ENCODE results near the gene NFATC3.
A peak's percentile ranks its signal among the peaks of the same experiment; 100 is the strongest.

Gene NFATC3

GRCh38 chr16:68219725-68220351, 134.7 kb downstream of the NFATC3 start:
- H3K27me3 Mint-ChIP-seq: no peaks in the 10 kb centered on the region
- DNase-seq (no peak), ATAC-seq (replicated peaks) (no peak)
- no peaks in the 10 kb centered on the region for H3K9me3 Mint-ChIP-seq
- peaks cover 6% of the 10 kb centered on the region in 2 donors for H3K4me1 Mint-ChIP-seq
- H3K36me3 Mint-ChIP-seq: peaks cover 12 to 36% of the 10 kb centered on the region in 2 donors
- H3K4me3 Mint-ChIP-seq: no peak overlapping the region
- peak overlapping the region; percentile 47 for H3K27ac Mint-ChIP-seq

- Mint-ChIP-seq H3K27ac (no peak overlapping the region), H3K36me3 (peaks cover 6 to 37% of the 10 kb centered on the region in 2 donors), H3K4me3 (no peak overlapping the region), H3K4me1 (peaks cover 17 to 32% of the 10 kb centered on the region in 2 donors), H3K27me3 (no peaks in the 10 kb centered on the region), H3K9me3 (no peaks in the 10 kb centered on the region)
- no peak for ATAC-seq (replicated peaks)
- DNase-seq: no peak
Measured at GRCh38 chr16:68223072-68223471, 137.9 kb downstream of the NFATC3 start.

- Mint-ChIP-seq H3K9me3 (no peaks in the 10 kb centered on the region), H3K27me3 (no peaks in the 10 kb centered on the region), H3K27ac (peak overlapping the region; percentile 79), H3K4me1 (peaks cover 22 to 47% of the 10 kb centered on the region in 2 donors), H3K4me3 (peak overlapping the region in 1 of 2 donors; percentile 60), H3K36me3 (peaks cover 8 to 49% of the 10 kb centered on the region in 2 donors)
- no peak for DNase-seq
- no peak for ATAC-seq (replicated peaks)
Measured at GRCh38 chr16:68226116-68226515, 140.9 kb downstream of the NFATC3 start.

GRCh38 chr16:68227183-68227793, 142.1 kb downstream of the NFATC3 start:
- H3K36me3 Mint-ChIP-seq: peaks cover 8 to 41% of the 10 kb centered on the region in 2 donors
- no peak for DNase-seq

GRCh38 chr16:68227850-68228553, 142.8 kb downstream of the NFATC3 start:
- H3K4me3 Mint-ChIP-seq: peak overlapping the region in 1 of 2 donors; percentile 41
- peaks cover 26 to 53% of the 10 kb centered on the region in 2 donors for H3K4me1 Mint-ChIP-seq
- H3K9me3 Mint-ChIP-seq: no peaks in the 10 kb centered on the region
- H3K27ac Mint-ChIP-seq: peak overlapping the region; percentile 81
- ATAC-seq (replicated peaks): peak in 1 of 2 donors; percentile 19
- H3K36me3 Mint-ChIP-seq: peaks cover 8 to 37% of the 10 kb centered on the region in 2 donors
- DNase-seq: no peak
- no peaks in the 10 kb centered on the region for H3K27me3 Mint-ChIP-seq

More at GRCh38 chr16:68227183-68227793, 142.1 kb downstream of the NFATC3 start:
- peak; percentile 91 to 94 for ATAC-seq (replicated peaks)
- H3K4me1 Mint-ChIP-seq: peaks cover 23 to 47% of the 10 kb centered on the region in 2 donors
- peak overlapping the region; percentile 81 for H3K27ac Mint-ChIP-seq
- H3K9me3 Mint-ChIP-seq: no peaks in the 10 kb centered on the region
- H3K4me3 Mint-ChIP-seq: peak overlapping the region in 1 of 2 donors; percentile 48
- no peaks in the 10 kb centered on the region for H3K27me3 Mint-ChIP-seq

- no peak for ATAC-seq (replicated peaks)
- H3K4me1 Mint-ChIP-seq: peaks cover 31 to 59% of the 10 kb centered on the region in 2 donors
- H3K36me3 Mint-ChIP-seq: peaks cover 8 to 37% of the 10 kb centered on the region in 2 donors
- H3K4me3 Mint-ChIP-seq: no peak overlapping the region
- no peak for DNase-seq
- H3K27me3 Mint-ChIP-seq: no peaks in the 10 kb centered on the region
- no peak overlapping the region for H3K27ac Mint-ChIP-seq
- H3K9me3 Mint-ChIP-seq: no peaks in the 10 kb centered on the region
Measured at GRCh38 chr16:68228652-68229051, 143.5 kb downstream of the NFATC3 start.

- Mint-ChIP-seq H3K9me3 (no peaks in the 10 kb centered on the region), H3K4me3 (no peak overlapping the region), H3K4me1 (peaks cover 32 to 62% of the 10 kb centered on the region in 2 donors), H3K27me3 (no peaks in the 10 kb centered on the region), H3K36me3 (peaks cover 8 to 37% of the 10 kb centered on the region in 2 donors), H3K27ac (peak overlapping the region; percentile 56)
- no peak for ATAC-seq (replicated peaks)
- DNase-seq: no peak
Measured at GRCh38 chr16:68229431-68230175, 144.4 kb downstream of the NFATC3 start.

- Mint-ChIP-seq H3K4me3 (no peak overlapping the region), H3K27me3 (no peaks in the 10 kb centered on the region), H3K36me3 (peaks cover 8 to 35% of the 10 kb centered on the region in 2 donors), H3K27ac (no peak overlapping the region), H3K9me3 (no peaks in the 10 kb centered on the region), H3K4me1 (peaks cover 34 to 63% of the 10 kb centered on the region in 2 donors)
- no peak for DNase-seq
- no peak for ATAC-seq (replicated peaks)
Measured at GRCh38 chr16:68230176-68230571, 145.0 kb downstream of the NFATC3 start.

GRCh38 chr16:68230956-68231355, 145.8 kb downstream of the NFATC3 start:
- peak overlapping the region; percentile 22 for H3K27ac Mint-ChIP-seq
- ATAC-seq (replicated peaks) (no peak), DNase-seq (no peak)
- H3K27me3 Mint-ChIP-seq: no peaks in the 10 kb centered on the region
- no peak overlapping the region for H3K4me3 Mint-ChIP-seq
- peaks cover 8 to 33% of the 10 kb centered on the region in 2 donors for H3K36me3 Mint-ChIP-seq
- no peaks in the 10 kb centered on the region for H3K9me3 Mint-ChIP-seq
- peaks cover 30 to 55% of the 10 kb centered on the region in 2 donors for H3K4me1 Mint-ChIP-seq

- Mint-ChIP-seq H3K9me3 (no peaks in the 10 kb centered on the region), H3K36me3 (peaks cover 5 to 30% of the 10 kb centered on the region in 2 donors), H3K27ac (peak overlapping the region; percentile 59), H3K27me3 (no peaks in the 10 kb centered on the region), H3K4me3 (no peak overlapping the region), H3K4me1 (peaks cover 32 to 54% of the 10 kb centered on the region in 2 donors)
- DNase-seq: no peak
- no peak for ATAC-seq (replicated peaks)
Measured at GRCh38 chr16:68231384-68232136, 146.4 kb downstream of the NFATC3 start.

- Mint-ChIP-seq H3K27ac (no peak overlapping the region), H3K36me3 (peaks cover 5 to 26% of the 10 kb centered on the region in 2 donors), H3K9me3 (no peaks in the 10 kb centered on the region), H3K27me3 (no peaks in the 10 kb centered on the region), H3K4me3 (no peak overlapping the region), H3K4me1 (peaks cover 28 to 53% of the 10 kb centered on the region in 2 donors)
- no peak for ATAC-seq (replicated peaks)
- no peak for DNase-seq
Measured at GRCh38 chr16:68232335-68232734, 147.2 kb downstream of the NFATC3 start.

- Mint-ChIP-seq H3K36me3 (peaks cover 3 to 21% of the 10 kb centered on the region in 2 donors), H3K27ac (no peak overlapping the region), H3K27me3 (no peaks in the 10 kb centered on the region), H3K4me3 (no peak overlapping the region), H3K9me3 (no peaks in the 10 kb centered on the region), H3K4me1 (peaks cover 27 to 50% of the 10 kb centered on the region in 2 donors)
- no peak for DNase-seq
- ATAC-seq (replicated peaks): peak; percentile 15 to 19
Measured at GRCh38 chr16:68233085-68233834, 148.1 kb downstream of the NFATC3 start.

- peaks cover 1 to 21% of the 10 kb centered on the region in 2 donors for H3K36me3 Mint-ChIP-seq
- no peak overlapping the region for H3K4me3 Mint-ChIP-seq
- no peaks in the 10 kb centered on the region for H3K27me3 Mint-ChIP-seq
- H3K27ac Mint-ChIP-seq: peak overlapping the region; percentile 72
- ATAC-seq (replicated peaks): no peak
- H3K4me1 Mint-ChIP-seq: peaks cover 29 to 47% of the 10 kb centered on the region in 2 donors
- no peaks in the 10 kb centered on the region for H3K9me3 Mint-ChIP-seq
- DNase-seq: no peak
Measured at GRCh38 chr16:68233835-68234187, 148.6 kb downstream of the NFATC3 start.
